ENCODE data around the gene ACSL5. TPM values are rescaled to one million over a fixed set of nuclear protein-coding genes. Genes with fewer than 3 reads are reported as not detected.
"Not testable (repeated sequence)": the region's sequence is repeated elsewhere in the genome, so short reads cannot be mapped to it uniquely, and the experiment has no call there.

Gene ACSL5
- total RNA-seq, 1 donor = 2.6 TPM

DNA sequence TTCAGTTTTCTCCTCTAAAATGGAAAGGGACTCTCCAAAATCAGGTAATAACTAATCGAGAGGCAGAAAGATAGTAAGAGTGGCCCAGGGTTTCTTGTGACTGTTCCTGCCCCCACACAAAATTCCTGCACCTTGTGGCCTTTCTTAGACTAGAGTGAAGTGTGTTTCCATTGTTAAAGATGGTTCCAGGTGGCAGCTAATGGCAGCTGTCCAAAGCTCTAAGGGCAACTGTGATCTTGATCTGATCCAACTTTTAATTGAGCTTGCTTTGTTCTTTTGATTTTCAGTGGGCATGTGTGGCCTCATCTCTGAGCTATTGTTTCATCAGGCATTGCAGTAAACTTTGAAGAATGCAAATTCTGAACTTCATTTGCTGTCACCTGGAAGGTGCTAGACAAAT is 19.4 kb downstream of the ACSL5 start:
- TF ChIP-seq, protein P1, sequence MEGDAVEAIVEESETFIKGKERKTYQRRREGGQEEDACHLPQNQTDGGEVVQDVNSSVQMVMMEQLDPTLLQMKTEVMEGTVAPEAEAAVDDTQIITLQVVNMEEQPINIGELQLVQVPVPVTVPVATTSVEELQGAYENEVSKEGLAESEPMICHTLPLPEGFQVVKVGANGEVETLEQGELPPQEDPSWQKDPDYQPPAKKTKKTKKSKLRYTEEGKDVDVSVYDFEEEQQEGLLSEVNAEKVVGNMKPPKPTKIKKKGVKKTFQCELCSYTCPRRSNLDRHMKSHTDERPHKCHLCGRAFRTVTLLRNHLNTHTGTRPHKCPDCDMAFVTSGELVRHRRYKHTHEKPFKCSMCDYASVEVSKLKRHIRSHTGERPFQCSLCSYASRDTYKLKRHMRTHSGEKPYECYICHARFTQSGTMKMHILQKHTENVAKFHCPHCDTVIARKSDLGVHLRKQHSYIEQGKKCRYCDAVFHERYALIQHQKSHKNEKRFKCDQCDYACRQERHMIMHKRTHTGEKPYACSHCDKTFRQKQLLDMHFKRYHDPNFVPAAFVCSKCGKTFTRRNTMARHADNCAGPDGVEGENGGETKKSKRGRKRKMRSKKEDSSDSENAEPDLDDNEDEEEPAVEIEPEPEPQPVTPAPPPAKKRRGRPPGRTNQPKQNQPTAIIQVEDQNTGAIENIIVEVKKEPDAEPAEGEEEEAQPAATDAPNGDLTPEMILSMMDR (IDR thresholded peaks at IDR 0.05; ENCODE audit: insufficient read depth, low read length) = no peak
- H3K4me3 ChIP-seq (ENCODE audit: low read depth, low read length) = no peak overlapping the region
- DNase-seq (ENCODE audit: low read depth) = no peak

DNA sequence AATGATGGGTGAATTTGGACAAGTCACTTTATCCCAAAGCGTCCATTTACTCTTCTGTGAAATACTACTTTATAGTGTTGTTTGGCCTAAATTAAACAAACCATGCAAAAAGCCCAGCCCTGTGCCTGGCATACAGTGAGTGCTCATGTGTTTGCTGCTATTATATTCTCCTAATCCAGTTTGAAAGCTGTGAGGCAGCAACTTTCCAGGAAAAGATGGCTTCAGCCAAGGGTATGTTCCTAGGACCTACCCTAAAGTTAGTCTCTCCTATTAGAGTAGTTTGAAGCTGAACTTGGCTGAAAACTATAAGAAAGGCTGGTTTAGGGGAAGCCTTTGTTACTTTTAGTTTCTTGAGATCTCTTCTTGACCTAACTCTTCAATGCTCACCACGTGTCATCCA is 19.9 kb downstream of the ACSL5 start:
- no peak overlapping the region for H3K4me3 ChIP-seq (ENCODE audit: low read depth, low read length)
- TF ChIP-seq, protein P1 (IDR thresholded peaks at IDR 0.05; ENCODE audit: insufficient read depth, low read length) = no peak
- no peak for DNase-seq (ENCODE audit: low read depth)

DNA sequence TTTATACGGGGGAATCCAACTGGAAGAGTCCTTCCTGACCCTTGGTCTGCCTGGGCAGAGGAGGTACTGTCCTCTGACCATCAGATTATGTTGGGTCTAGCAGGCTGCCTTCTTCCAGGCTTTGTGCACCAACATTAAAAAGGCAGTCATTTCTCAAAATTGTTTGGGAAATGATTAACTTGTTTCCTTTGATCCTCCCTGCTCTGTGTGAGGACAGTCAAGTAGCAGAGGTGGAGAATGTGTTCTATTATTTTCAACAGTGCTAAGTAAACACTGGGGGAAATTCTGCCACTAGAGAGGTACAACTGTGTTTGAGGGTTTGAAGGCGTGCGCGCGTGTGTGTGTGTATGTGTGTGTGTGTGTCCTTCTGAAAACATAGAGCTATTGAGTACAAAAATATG is 20.6 kb downstream of the ACSL5 start:
- no peak for DNase-seq (ENCODE audit: low read depth)
- TF ChIP-seq, protein P1 (IDR thresholded peaks at IDR 0.05; ENCODE audit: insufficient read depth, low read length) = no peak

DNA sequence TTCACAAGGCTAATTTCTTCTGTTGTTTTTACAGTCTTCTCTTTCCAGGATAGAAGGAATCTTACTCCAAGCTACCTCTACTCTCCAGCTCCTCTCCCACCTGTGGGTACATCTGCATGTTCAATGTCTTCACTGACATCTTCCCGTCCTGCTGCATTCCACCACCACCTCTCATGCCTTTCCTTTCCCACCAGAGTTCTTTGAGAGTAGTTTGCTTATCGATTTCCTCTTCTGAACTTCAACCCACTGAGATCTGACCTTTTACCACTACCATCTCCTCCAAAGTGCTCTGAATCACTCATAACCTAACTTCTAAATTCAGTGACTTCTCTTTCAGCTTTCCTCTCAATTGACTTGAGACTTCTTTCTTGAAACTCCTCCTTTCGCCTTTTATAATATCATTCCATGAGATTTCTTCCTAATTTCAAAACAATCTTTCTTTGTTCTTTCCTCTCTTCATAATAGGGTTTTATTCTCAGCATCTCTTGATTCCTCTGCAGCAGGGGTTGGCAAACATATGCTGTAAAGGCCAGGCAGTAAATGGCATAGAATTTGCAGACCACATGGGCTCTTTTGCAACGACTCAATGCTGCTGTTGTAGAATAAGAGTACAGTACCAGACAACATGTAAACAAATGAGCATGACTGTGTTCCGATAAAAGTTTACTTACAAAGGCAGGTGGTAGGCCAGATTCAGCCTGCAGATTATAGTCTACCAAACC is 22.1 kb downstream of the ACSL5 start:
- TF ChIP-seq, protein P1 (IDR thresholded peaks at IDR 0.05; ENCODE audit: insufficient read depth, low read length) = no peak
- no peak for DNase-seq (ENCODE audit: low read depth)

More for the DNA sequence above, 20.6 kb downstream of the ACSL5 start:
- H3K4me3 ChIP-seq (ENCODE audit: low read depth, low read length) = no peak overlapping the region

DNA sequence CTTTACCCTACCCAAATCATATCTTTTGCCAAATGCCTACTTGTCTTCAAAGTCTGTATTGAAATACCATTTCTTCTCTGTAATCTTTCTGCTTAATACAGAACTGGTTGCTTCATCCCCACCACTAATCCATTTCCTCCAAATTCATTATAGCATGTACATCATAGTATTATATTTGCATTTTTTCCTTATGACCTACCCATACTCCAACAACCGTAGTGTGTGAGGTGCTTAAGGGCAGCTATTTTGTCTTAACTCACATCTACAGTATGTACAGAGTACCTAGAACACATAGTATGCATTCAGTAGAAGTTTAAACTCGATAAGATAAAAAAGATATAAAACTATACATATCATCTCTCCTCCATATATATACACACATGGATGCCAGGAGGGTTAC is 23.7 kb downstream of the ACSL5 start:
- DNase-seq (ENCODE audit: low read depth) = no peak
- TF ChIP-seq, protein P1 (IDR thresholded peaks at IDR 0.05; ENCODE audit: insufficient read depth, low read length) = no peak
- H3K4me3 ChIP-seq (ENCODE audit: low read depth, low read length) = no peak overlapping the region

More for the DNA sequence above, 22.1 kb downstream of the ACSL5 start:
- no peak overlapping the region for H3K4me3 ChIP-seq (ENCODE audit: low read depth, low read length)

DNA sequence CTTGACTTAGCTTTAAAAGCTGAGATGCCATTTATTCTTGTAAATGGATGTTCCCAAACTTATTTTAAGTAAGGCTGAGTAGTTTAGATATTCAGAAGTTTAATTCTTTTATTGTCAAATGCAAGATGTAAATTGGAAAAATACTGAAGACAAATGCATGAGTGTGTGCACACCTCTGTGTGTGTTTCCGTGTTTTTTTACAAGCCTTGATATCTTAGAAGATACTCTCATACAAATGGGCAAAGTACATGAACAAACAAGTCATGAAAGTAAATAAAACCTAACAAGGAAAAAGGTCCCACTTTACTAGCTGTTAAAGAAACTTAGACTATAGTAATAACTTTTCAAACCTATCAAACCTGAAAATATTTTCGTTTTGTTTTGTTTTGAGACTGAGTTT is 29.0 kb downstream of the ACSL5 start:
- DNase-seq (ENCODE audit: low read depth) = no peak
- TF ChIP-seq, protein P1 (IDR thresholded peaks at IDR 0.05; ENCODE audit: insufficient read depth, low read length) = no peak
- no peak overlapping the region for H3K4me3 ChIP-seq (ENCODE audit: low read depth, low read length)

DNA sequence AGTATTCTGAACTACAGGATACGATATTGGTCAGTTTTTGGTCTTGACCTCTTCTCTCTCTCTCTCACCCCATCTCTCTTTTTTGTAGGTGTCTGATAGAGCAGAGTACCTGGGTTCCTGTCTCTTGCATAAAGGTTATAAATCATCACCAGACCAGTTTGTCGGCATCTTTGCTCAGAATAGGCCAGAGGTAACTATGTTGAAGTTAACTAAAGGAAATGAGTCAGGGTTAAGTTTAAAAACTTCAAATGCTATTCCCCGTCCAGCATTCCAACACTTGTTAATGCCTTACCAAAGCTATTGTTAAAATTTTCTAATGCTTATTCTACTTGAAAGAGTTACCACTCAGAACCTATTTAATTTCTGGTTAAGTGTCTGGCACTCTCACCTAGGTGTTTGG is 30.7 kb downstream of the ACSL5 start:
- DNase-seq (ENCODE audit: low read depth) = peak; percentile 10
- TF ChIP-seq, protein P1 (IDR thresholded peaks at IDR 0.05; ENCODE audit: insufficient read depth, low read length) = no peak
- no peak overlapping the region for H3K4me3 ChIP-seq (ENCODE audit: low read depth, low read length)

DNA sequence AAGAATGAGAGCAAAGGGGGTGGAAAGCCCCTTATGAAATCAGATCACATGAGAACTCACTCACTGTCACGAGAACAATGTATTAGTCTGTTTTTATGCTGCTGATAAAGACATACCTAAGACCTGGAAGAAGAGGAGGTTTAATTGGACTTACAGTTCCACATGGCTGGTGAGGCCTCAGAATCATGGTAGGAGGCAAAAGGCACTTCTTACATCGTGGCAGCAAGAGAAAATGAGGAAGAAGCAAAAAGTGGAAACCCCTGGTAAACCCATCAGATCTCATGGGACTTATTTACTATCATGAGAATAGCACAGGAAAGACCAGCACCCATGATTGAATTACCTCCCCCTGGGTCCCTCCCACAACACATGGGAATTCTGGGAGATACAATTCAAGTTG is 32.9 kb downstream of the ACSL5 start:
- not testable (repeated sequence) for DNase-seq (ENCODE audit: low read depth); H3K4me3 ChIP-seq (ENCODE audit: low read depth, low read length)

All from fibroblast of the aortic adventitia (primary cell).